ENCODE measurements around the gene CFAP70.

- no peak for TF ChIP-seq CTCF (IDR thresholded peaks at IDR 0.05; ENCODE audit: low read depth, low read length)
- TF ChIP-seq EZH2phosphoT487 (IDR thresholded peaks at IDR 0.05; ENCODE audit: low read depth) = no peak
Observed at GRCh38 chr10:73220989-73221388, 137.7 kb downstream of the CFAP70 start.
